Measurements from ENCODE around the gene SWI5. TPM values are rescaled to one million over a fixed set of nuclear protein-coding genes. Genes with fewer than 3 reads are reported as not detected.

SWI5 gene
- total RNA-seq, 1 experiment from 2014 or later: 33.3 TPM

Other genes with a start within 250 kb of the SWI5 start
- gene NAIF1, start 209.0 kb upstream of the SWI5 start, total RNA-seq (2014; rRNA removed; shearing (Covaris generic)): 8.5 and 9.0 TPM in 2 replicates
- gene SLC25A25, start 208.0 kb upstream of the SWI5 start, total RNA-seq (2014; rRNA removed; shearing (Covaris generic)): 24.1 and 29.3 TPM in 2 replicates
- 53.8 and 56.7 TPM in 2 replicates for gene PTGES2, start 148.5 kb upstream of the SWI5 start, total RNA-seq (2014; rRNA removed; shearing (Covaris generic))
- gene LCN2, start 126.8 kb upstream of the SWI5 start, total RNA-seq (2014; rRNA removed; shearing (Covaris generic)): not detected in 2 replicates
- 33.6 and 42.7 TPM in 2 replicates for gene BBLN, start 116.0 kb upstream of the SWI5 start, total RNA-seq (2014; rRNA removed; shearing (Covaris generic))
- gene CIZ1, start 84.7 kb upstream of the SWI5 start, total RNA-seq (2014; rRNA removed; shearing (Covaris generic)): 72.6 and 85.2 TPM in 2 replicates
- 1.7 and 3.8 TPM in 2 replicates for gene DNM1, start 72.9 kb upstream of the SWI5 start, total RNA-seq (2014; rRNA removed; shearing (Covaris generic))
- gene GOLGA2, start 269 bp upstream of the SWI5 start, total RNA-seq (2014; rRNA removed; shearing (Covaris generic)): 62.3 and 84.3 TPM in 2 replicates
- gene TRUB2, start 46.2 kb downstream of the SWI5 start, total RNA-seq (2014; rRNA removed; shearing (Covaris generic)): 30.2 and 36.9 TPM in 2 replicates
- 38.7 and 40.3 TPM in 2 replicates for gene COQ4, start 46.6 kb downstream of the SWI5 start, total RNA-seq (2014; rRNA removed; shearing (Covaris generic))
- gene SLC27A4, start 64.3 kb downstream of the SWI5 start, total RNA-seq (2014; rRNA removed; shearing (Covaris generic)): 27.7 and 28.0 TPM in 2 replicates
- 74.2 and 77.5 TPM in 2 replicates for gene URM1, start 95.1 kb downstream of the SWI5 start, total RNA-seq (2014; rRNA removed; shearing (Covaris generic))
- 27.7 and 28.0 TPM in 2 replicates for gene CERCAM, start 144.6 kb downstream of the SWI5 start, total RNA-seq (2014; rRNA removed; shearing (Covaris generic))
- gene ODF2, start 179.7 kb downstream of the SWI5 start, total RNA-seq (2014; rRNA removed; shearing (Covaris generic)): 63.8 and 64.9 TPM in 2 replicates
- gene GLE1, start 228.4 kb downstream of the SWI5 start, total RNA-seq (2014; rRNA removed; shearing (Covaris generic)): 34.1 and 38.1 TPM in 2 replicates

Measured in SJCRH30 (cell line).